ENCODE results near the gene CALML6. TPM values are rescaled to one million over a fixed set of nuclear protein-coding genes. Genes with fewer than 3 reads are reported as not detected.

The CALML6 gene
- total RNA-seq, 3 donors from 2014 or later = 0.33 to 1.2 TPM; not detected in 1

DNA sequence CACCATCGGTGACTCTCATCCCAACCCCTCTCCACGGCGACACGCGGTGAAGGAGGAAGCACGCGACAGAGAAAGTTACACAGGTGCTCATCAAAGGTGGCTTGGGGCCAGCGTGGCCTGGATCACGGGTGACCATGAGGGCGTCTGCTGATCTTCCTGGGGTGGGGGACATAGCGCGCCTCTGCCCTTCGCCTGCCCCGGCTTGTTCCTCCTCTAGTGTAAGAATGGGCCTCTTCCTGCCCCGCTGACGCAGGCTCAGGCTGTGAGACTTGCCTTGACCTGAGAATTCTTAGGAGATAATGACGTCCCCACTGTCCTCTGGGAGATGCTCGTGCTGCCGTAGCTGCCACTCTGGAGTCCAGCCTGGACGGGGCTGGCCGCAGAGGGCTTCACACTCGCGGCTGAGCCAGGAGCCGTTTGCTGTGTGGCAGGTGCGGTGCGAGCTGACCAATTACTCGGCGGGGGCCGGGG, 43.0 kb downstream of the CALML6 start:
- Histone ChIP-seq H3K4me3 (no peak overlapping the region), H3K27ac (no peak overlapping the region), H3K4me1 (peaks cover 0 to 5% of the 10 kb centered on the region in 2 donors), H3K9me3 (no peaks in the 10 kb centered on the region), H3K36me3 (no peaks in the 10 kb centered on the region), H3K27me3 (peaks cover 0 to 36% of the 10 kb centered on the region in 2 donors)
- no peak for DNase-seq (ENCODE audit: low spot score in 2 of 2)
- TF ChIP-seq, protein P1, sequence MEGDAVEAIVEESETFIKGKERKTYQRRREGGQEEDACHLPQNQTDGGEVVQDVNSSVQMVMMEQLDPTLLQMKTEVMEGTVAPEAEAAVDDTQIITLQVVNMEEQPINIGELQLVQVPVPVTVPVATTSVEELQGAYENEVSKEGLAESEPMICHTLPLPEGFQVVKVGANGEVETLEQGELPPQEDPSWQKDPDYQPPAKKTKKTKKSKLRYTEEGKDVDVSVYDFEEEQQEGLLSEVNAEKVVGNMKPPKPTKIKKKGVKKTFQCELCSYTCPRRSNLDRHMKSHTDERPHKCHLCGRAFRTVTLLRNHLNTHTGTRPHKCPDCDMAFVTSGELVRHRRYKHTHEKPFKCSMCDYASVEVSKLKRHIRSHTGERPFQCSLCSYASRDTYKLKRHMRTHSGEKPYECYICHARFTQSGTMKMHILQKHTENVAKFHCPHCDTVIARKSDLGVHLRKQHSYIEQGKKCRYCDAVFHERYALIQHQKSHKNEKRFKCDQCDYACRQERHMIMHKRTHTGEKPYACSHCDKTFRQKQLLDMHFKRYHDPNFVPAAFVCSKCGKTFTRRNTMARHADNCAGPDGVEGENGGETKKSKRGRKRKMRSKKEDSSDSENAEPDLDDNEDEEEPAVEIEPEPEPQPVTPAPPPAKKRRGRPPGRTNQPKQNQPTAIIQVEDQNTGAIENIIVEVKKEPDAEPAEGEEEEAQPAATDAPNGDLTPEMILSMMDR (IDR thresholded peaks at IDR 0.05) = no peak
- intact Hi-C loops (cut with DNase I; ENCODE audit: low total_unique reads) = no loop called here

DNA sequence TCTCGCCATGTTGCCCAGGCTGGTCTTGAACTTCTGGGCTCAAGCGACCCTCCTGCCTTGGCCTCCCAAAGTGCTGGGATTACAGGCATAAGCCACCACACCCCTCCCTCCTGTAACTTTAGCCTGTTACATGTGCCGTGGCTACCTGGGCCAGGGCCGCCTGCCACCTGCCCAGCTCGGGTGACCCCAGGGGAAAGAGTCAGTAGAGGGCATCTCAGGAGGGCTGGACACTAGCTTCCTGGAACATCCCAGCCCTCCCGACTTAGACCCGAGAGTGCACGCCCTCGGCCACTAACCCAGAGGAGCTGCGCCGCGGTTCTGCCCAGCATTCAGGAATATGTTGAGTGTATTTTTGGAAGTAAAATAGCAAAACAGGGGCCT, 44.4 kb downstream of the CALML6 start:
- H3K4me3 ChIP-seq = peak overlapping the region in 1 of 3 donors; percentile 14
- intact Hi-C loops (cut with DNase I; ENCODE audit: low total_unique reads) = no loop called here
- peaks cover 0 to 46% of the 10 kb centered on the region in 2 donors for H3K27me3 ChIP-seq
- H3K9me3 ChIP-seq = no peaks in the 10 kb centered on the region
- H3K36me3 ChIP-seq = no peaks in the 10 kb centered on the region
- TF ChIP-seq, protein P1 (IDR thresholded peaks at IDR 0.05) = no peak
- TF ChIP-seq POLR2AphosphoS5 (IDR thresholded peaks at IDR 0.05) (no peak), POLR2A (IDR thresholded peaks at IDR 0.05) (no peak)
- no peak for DNase-seq (ENCODE audit: low spot score in 2 of 2)
- no peak overlapping the region for H3K27ac ChIP-seq
- peaks cover 0 to 5% of the 10 kb centered on the region in 2 donors for H3K4me1 ChIP-seq

DNA sequence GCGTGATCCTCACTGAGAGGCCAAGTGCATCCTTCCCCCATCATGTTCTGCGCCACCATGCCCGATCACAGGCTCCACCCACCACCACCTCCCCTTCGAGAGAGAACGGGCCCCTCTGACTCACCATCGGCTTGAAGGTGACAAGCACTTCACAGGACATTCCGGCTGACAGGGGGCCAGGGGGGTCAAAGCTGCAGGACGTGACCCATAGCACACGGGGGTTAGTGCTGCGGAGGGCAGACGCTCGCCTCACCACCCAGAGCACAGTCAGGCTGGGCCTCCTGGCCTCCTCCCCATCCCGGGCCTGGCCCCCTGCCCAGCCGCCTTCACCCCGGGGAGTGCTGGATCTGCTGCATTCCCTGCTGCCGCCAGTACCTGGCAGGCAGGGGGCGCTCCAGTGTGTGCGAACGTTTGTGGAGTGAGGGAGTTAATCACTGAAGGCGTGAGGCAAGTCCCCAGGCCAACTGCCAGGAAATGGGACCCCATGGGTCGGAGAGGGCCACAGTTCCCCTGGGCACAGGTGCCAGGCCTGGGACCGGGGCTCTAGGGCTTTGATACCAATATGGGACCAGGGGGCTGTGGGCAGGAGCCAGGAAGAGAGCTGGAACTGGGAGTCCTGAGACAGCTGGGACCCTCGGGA, 44.9 kb downstream of the CALML6 start:
- Histone ChIP-seq H3K27me3 (peaks cover 0 to 52% of the 10 kb centered on the region in 2 donors), H3K4me3 (peak overlapping the region in 2 of 3 donors; percentile 14 to 48), H3K9me3 (no peaks in the 10 kb centered on the region), H3K27ac (no peak overlapping the region), H3K36me3 (no peaks in the 10 kb centered on the region), H3K4me1 (peaks cover 0 to 5% of the 10 kb centered on the region in 2 donors)
- intact Hi-C loops (cut with DNase I; ENCODE audit: low total_unique reads) = no loop called here
- TF ChIP-seq, protein P1 (IDR thresholded peaks at IDR 0.05) = peak; percentile 67 to 83 (median 83)
- TF ChIP-seq POLR2A (IDR thresholded peaks at IDR 0.05) = no peak
- peak; percentile 71 to 90 for DNase-seq (ENCODE audit: low spot score in 2 of 2)

DNA sequence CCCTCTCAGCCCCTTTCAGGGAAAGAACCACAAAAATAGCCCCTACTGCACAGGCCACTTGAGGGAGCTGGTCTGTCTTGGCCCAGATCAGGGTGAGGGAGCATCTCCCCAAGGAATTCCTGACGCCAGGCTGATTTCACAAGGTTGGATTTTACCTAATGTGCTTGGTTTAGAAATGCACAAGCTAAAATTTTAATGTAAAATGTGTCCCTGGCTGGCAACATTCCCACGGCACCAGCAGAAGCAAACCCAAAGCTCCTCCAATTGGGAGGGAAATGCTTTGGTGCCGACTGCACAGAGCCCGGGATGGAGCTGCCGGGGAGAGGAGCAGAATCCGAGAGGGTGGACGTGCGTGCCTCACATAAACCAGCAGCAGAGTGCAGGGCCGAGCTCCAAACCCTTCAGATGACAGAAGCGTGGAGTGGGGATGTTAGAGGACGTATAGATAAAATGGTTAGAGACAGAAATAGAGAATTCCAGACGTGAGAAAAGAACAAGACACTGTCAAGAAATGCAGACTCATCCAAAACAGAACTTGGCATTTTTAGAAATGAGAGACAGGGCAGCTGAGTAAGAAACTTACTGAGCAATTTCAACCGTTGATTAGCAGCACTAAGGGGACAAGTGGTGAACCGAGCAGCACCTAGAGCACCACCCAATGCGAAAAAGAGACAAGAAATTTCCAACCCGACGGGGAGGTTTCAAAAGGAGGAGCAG, 45.6 kb downstream of the CALML6 start:
- H3K4me3 ChIP-seq = no peak overlapping the region
- H3K36me3 ChIP-seq = no peaks in the 10 kb centered on the region
- TF ChIP-seq POLR2AphosphoS5 (IDR thresholded peaks at IDR 0.05) = no peak
- TF ChIP-seq POLR2A (IDR thresholded peaks at IDR 0.05) = no peak
- TF ChIP-seq, protein P1 (IDR thresholded peaks at IDR 0.05) = no peak
- H3K9me3 ChIP-seq = no peaks in the 10 kb centered on the region
- DNase-seq (ENCODE audit: low spot score in 2 of 2) = no peak
- H3K4me1 ChIP-seq = peaks cover 0 to 5% of the 10 kb centered on the region in 2 donors
- H3K27ac ChIP-seq = no peak overlapping the region
- H3K27me3 ChIP-seq = peaks cover 0 to 58% of the 10 kb centered on the region in 2 donors
- intact Hi-C loops (cut with DNase I; ENCODE audit: low total_unique reads) = no loop called here

DNA sequence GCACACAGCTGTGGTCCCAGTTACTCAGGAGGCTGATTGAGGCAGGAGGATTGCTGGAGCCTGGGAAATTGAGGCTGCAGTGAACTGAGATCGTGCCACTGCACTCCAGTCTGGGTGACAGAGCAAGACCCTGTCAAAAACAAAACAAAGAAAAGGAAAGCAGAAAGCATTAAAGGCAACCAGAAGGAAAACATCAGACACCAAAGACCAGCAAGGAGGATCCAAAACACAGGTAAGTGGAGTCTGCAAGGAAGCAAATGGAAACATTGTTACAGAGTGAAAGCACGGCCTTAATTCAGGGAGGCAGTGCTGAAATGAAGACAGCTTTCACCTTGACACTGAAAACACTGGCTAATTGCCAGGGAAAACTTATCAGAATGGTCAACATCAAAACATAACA, 47.7 kb downstream of the CALML6 start:
- no peaks in the 10 kb centered on the region for H3K9me3 ChIP-seq
- no peak for DNase-seq (ENCODE audit: low spot score in 2 of 2)
- intact Hi-C loops (cut with DNase I; ENCODE audit: low total_unique reads) = no loop called here
- no peak overlapping the region for H3K27ac ChIP-seq
- peaks cover 0 to 57% of the 10 kb centered on the region in 2 donors for H3K27me3 ChIP-seq
- TF ChIP-seq POLR2AphosphoS5 (IDR thresholded peaks at IDR 0.05) (no peak), POLR2A (IDR thresholded peaks at IDR 0.05) (no peak)
- TF ChIP-seq, protein P1 (IDR thresholded peaks at IDR 0.05) = no peak
- peaks cover 0 to 5% of the 10 kb centered on the region in 2 donors for H3K4me1 ChIP-seq
- H3K4me3 ChIP-seq = no peak overlapping the region
- H3K36me3 ChIP-seq = no peaks in the 10 kb centered on the region

Data from breast epithelium (tissue), 4 donors.